ENCODE results near the gene UGT1A6.
A peak's percentile ranks its signal among the peaks of the same experiment; 100 is the strongest.

The UGT1A6 gene

DNA sequence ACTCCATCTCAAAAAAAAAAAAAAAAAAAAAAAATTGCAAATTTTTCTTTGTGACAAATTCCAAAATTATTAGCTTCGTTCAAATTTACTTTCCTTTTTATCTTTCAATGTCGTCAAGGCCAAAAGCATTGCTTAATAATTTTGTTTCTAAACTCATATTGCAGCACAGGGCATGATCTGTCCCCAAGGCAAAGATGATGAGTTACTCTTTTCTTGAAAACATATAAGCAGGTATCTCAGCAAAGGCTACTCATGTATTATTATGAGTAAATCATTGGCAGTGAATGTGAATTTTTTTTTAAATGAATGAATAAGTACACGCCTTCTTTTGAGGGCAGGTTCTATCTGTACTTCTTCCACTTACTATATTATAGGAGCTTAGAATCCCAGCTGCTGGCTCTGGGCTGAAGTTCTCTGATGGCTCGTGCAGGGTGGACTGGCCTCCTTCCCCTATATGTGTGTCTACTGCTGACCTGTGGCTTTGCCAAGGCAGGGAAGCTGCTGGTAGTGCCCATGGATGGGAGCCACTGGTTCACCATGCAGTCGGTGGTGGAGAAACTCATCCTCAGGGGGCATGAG lies 11.1 kb upstream of the UGT1A6 start, which contains the start of gene UGT1A7:
UGT1A7 (plus strand) TSS at position 381 of the 579 bp plus-strand sequence; CDS start at position 418, 37 bp downstream.
- DNase-seq (ENCODE audit: low read depth in 2 of 2) = no peak
- TF ChIP-seq, protein P1, sequence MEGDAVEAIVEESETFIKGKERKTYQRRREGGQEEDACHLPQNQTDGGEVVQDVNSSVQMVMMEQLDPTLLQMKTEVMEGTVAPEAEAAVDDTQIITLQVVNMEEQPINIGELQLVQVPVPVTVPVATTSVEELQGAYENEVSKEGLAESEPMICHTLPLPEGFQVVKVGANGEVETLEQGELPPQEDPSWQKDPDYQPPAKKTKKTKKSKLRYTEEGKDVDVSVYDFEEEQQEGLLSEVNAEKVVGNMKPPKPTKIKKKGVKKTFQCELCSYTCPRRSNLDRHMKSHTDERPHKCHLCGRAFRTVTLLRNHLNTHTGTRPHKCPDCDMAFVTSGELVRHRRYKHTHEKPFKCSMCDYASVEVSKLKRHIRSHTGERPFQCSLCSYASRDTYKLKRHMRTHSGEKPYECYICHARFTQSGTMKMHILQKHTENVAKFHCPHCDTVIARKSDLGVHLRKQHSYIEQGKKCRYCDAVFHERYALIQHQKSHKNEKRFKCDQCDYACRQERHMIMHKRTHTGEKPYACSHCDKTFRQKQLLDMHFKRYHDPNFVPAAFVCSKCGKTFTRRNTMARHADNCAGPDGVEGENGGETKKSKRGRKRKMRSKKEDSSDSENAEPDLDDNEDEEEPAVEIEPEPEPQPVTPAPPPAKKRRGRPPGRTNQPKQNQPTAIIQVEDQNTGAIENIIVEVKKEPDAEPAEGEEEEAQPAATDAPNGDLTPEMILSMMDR (IDR thresholded peaks at IDR 0.05; ENCODE audit: low read depth, low read length) = no peak
- no peak within 1 kb of the TSS for H3K4me3 ChIP-seq (replicated peaks in 1 of 2; ENCODE audit: low read depth in 2 of 2, low read length in 2 of 2)

DNA sequence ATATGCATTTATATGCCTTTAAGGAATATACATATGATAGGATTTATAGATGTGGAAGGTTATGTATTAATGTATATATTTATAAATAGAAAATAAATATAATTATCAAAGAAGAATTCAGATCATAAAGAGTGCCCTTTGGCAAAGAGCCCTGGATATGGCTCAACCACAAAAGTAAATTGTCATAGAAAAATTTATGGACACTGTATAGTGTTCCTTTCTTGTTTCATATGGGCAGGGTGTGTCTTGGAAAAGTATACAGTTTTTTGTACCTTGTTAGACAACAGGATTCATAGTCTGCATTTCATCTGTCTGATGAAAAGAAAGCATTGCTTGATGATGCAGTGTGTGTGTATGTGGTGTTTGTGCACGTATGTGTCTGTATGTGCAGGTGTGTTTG lies 8.1 kb upstream of the UGT1A6 start:
- DNase-seq (ENCODE audit: low read depth in 2 of 2) = no peak
- H3K4me3 ChIP-seq (replicated peaks in 1 of 2; ENCODE audit: low read depth in 2 of 2, low read length in 2 of 2) = no peak overlapping the region
- TF ChIP-seq, protein P1 (IDR thresholded peaks at IDR 0.05; ENCODE audit: low read depth, low read length) = no peak

DNA sequence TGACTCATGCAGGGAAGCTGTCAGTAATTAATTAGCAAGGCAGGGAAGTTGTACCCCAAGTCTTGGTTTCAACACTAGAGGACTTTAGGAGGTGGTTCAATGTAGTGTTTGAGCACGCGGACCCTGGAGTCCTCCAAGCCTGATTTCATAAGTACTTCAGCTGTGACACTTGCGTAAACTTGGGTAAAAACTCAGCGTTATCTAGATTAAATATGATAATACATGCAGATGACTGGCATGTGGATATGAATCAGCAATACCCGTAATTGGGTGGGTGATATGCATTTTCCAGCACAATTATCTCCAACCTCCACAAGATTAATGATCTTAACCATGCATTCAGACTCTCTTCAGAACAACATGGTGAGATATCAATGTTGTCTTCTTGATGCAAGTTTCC lies 5.8 kb upstream of the UGT1A6 start:
- H3K4me3 ChIP-seq (replicated peaks in 1 of 2; ENCODE audit: low read depth in 2 of 2, low read length in 2 of 2) = no peak overlapping the region
- TF ChIP-seq, protein P1 (IDR thresholded peaks at IDR 0.05; ENCODE audit: low read depth, low read length) = no peak
- DNase-seq (ENCODE audit: low read depth in 2 of 2) = no peak

DNA sequence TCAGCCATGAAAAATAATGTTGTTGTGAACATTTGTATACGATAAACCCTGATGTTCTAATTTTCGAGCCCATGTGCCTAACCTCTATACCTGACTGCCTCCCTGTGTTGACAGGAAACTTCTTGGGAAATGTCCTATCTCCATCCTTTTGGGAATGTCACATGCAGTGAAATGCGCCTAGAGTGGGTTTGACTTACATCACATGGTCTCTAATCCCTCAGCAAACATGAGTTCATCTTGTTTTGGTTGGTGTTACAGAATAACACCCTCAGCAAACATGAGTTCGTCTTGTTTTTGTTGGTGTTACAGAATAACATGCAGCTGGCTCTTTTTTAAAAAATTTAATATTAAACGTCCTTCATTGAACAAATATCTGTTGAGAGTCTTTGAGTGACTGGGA lies 4.3 kb upstream of the UGT1A6 start:
- no peak for DNase-seq (ENCODE audit: low read depth in 2 of 2)
- no peak overlapping the region for H3K4me3 ChIP-seq (replicated peaks in 1 of 2; ENCODE audit: low read depth in 2 of 2, low read length in 2 of 2)
- TF ChIP-seq, protein P1 (IDR thresholded peaks at IDR 0.05; ENCODE audit: low read depth, low read length) = no peak

DNA sequence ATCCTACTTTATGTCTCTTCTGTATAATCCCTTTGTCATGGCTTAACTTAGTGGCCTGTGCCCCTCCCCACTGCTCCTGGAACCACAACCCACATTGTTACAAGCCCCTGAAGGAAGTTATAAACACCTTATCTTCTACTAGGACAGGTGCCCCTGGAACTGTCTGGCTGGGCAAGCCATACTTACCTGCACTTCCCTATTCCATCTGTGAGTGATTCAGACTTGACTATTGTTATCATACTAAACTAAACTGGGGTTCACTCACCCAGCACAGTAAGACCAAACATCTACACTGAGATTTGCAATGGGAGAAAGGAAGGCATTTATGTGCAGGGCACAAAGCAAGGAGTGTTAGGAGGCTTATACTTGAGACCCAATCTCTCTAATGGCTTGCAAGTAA lies 3.7 kb upstream of the UGT1A6 start:
- no peak for DNase-seq (ENCODE audit: low read depth in 2 of 2)
- TF ChIP-seq, protein P1 (IDR thresholded peaks at IDR 0.05; ENCODE audit: low read depth, low read length) = no peak
- no peak overlapping the region for H3K4me3 ChIP-seq (replicated peaks in 1 of 2; ENCODE audit: low read depth in 2 of 2, low read length in 2 of 2)

DNA sequence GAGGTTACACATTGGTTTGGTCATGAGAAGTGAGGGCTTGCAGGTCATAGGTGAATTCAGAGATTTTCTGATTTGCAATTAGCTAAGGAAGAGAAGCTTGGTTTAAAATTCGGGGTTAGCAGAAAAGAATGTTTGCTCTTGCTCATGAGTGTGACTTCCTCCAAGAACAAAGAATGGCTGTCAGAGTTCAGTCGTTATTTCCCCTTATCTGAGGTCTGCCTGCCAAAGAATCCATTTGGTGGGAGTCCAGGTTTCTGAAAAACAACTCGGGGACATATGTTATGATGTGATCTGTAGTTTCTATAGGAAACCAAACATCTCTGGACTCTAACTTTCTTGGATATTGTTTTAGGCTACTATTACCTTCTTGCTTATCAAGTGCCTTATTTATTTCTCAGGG lies 3.2 kb upstream of the UGT1A6 start:
- TF ChIP-seq, protein P1 (IDR thresholded peaks at IDR 0.05; ENCODE audit: low read depth, low read length) = no peak
- no peak overlapping the region for H3K4me3 ChIP-seq (replicated peaks in 1 of 2; ENCODE audit: low read depth in 2 of 2, low read length in 2 of 2)
- peak in 1 of 2 donors; percentile 89 for DNase-seq (ENCODE audit: low read depth in 2 of 2)

DNA sequence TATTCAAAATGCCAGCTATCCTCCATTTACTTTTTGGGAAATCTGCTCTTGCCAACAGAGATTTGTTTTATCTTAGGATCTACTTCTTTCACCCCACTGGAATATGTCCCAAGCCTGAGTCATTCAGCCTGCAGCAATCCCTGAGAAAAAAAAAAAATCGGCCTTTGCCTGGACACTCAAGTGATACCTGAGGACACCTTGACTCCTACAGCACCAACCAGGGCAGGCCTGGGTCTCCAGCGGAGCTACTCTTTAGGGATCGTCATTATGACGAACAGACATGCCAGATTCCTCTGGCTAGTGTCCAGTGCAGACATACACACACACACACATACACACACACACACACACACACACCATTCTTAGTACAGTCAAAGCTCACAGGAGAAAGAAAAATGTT lies 2.2 kb upstream of the UGT1A6 start:
- H3K4me3 ChIP-seq (replicated peaks in 1 of 2; ENCODE audit: low read depth in 2 of 2, low read length in 2 of 2) = no peak overlapping the region
- TF ChIP-seq, protein P1 (IDR thresholded peaks at IDR 0.05; ENCODE audit: low read depth, low read length) = no peak
- DNase-seq (ENCODE audit: low read depth in 2 of 2) = peak; percentile 18 to 64

All from cardiac fibroblast (primary cell).